Measurements from ENCODE around the gene ICE2. TPM values are rescaled to one million over a fixed set of nuclear protein-coding genes. Genes with fewer than 3 reads are reported as not detected.

The ICE2 gene
- polyA plus RNA-seq, 1 of the 3 experiments (the other 2 are of a cell fraction), result 19.0 TPM

- peak overlapping the region; percentile 99 for H3K9ac ChIP-seq
- peak overlapping the region; percentile 95 for H3K4me2 ChIP-seq
- H3K4me1 ChIP-seq (ENCODE audit: control insufficient read depth in 1 of 2, insufficient read depth in 2 of 2, low read depth in 1 of 2, low read length in 1 of 2), result peaks cover 12 to 59% of the 10 kb centered on the region in 2 experiments
- H3K27ac ChIP-seq (ENCODE audit: low read depth in 2 of 2, low read length in 1 of 2), result peak overlapping the region; percentile 76 to 99; a peak in 3 of 4 replicates
- no peaks in the 10 kb centered on the region for H3K9me3 ChIP-seq
- WGBS (ENCODE audit: low lambda C conversion rate), result 28% methylated on average over 1 of the region's 1 CpG
- peak overlapping the region; percentile 62 to 95; a peak in 3 of 4 replicates for H3K4me3 ChIP-seq (ENCODE audit: low read depth in 2 of 2, low read length in 1 of 2)
- no peak for DNase-seq
- H3K79me2 ChIP-seq (ENCODE audit: insufficient read depth), result peaks cover 88% of the 10 kb centered on the region
- H3K27me3 ChIP-seq (ENCODE audit: insufficient read depth), result no peaks in the 10 kb centered on the region
- peaks cover 73% of the 10 kb centered on the region for H4K20me1 ChIP-seq (ENCODE audit: insufficient read depth)
- H2AFZ ChIP-seq (ENCODE audit: low read depth), result no peak overlapping the region
- ChIA-PET CTCF (interaction anchor here (1.1 kb wide), 1 partner anchor 31 kb away, joined by 3 read pairs; no protein-coding TSS in a partner anchor), POLR2A (no interaction called here)
- TF ChIP-seq MAX (IDR thresholded peaks at IDR 0.05; ENCODE audit: low read depth), result 0 out of 2 replicates have a peak, but pooled peaks have one; percentile 16
- TF ChIP-seq USF2 (IDR thresholded peaks at IDR 0.05; ENCODE audit: borderline replicate concordance, low read depth, low read length), result no peak
- no peaks in the 10 kb centered on the region for H3K9me2 ChIP-seq
- H3F3A ChIP-seq (replicated peaks; ENCODE audit: insufficient read depth), result peaks cover 75% of the 10 kb centered on the region
- peaks cover 22 to 62% of the 10 kb centered on the region in 2 experiments for H3K36me3 ChIP-seq (replicated peaks in 1 of 2; ENCODE audit: control insufficient read depth in 1 of 2, insufficient read depth in 2 of 2, low read length in 1 of 2)
Observed at GRCh38 chr15:60394689-60395097, 84.2 kb downstream of the ICE2 start.

- H2AFZ ChIP-seq (ENCODE audit: low read depth), result no peak overlapping the region
- POLR2A ChIA-PET, result no interaction called here
- H3F3A ChIP-seq (replicated peaks; ENCODE audit: insufficient read depth), result peaks cover 84% of the 10 kb centered on the region
- CTCF ChIA-PET, result interaction anchor here (0.6 to 1.0 kb wide), 2 partner anchors 18 to 51 kb away, joined by 3 read pairs; no protein-coding TSS in a partner anchor
- H3K4me3 ChIP-seq (ENCODE audit: low read depth in 2 of 2, low read length in 1 of 2), result peak overlapping the region; percentile 62 to 95; a peak in 3 of 4 replicates
- peaks cover 89% of the 10 kb centered on the region for H4K20me1 ChIP-seq (ENCODE audit: insufficient read depth)
- H3K9ac ChIP-seq, result peak overlapping the region; percentile 99
- no peaks in the 10 kb centered on the region for H3K9me3 ChIP-seq
- H3K9me2 ChIP-seq, result no peaks in the 10 kb centered on the region
- peak overlapping the region; percentile 95 for H3K4me2 ChIP-seq
- peak overlapping the region; percentile 81 to 99; a peak in 3 of 4 replicates for H3K27ac ChIP-seq (ENCODE audit: low read depth in 2 of 2, low read length in 1 of 2)
- H3K27me3 ChIP-seq (ENCODE audit: insufficient read depth), result no peaks in the 10 kb centered on the region
- peaks cover 24 to 68% of the 10 kb centered on the region in 2 experiments for H3K36me3 ChIP-seq (replicated peaks in 1 of 2; ENCODE audit: control insufficient read depth in 1 of 2, insufficient read depth in 2 of 2, low read length in 1 of 2)
- H3K79me2 ChIP-seq (ENCODE audit: insufficient read depth), result peaks cover 98% of the 10 kb centered on the region
- peaks cover 13 to 56% of the 10 kb centered on the region in 2 experiments for H3K4me1 ChIP-seq (ENCODE audit: control insufficient read depth in 1 of 2, insufficient read depth in 2 of 2, low read depth in 1 of 2, low read length in 1 of 2)
- no peak for DNase-seq
- 20% methylated on average over 9 of the region's 9 CpGs for WGBS (ENCODE audit: low lambda C conversion rate)
- no peak for TF ChIP-seq FOXJ3 (CRISPR knock-in tag; IDR thresholded peaks at IDR 0.05)
- peak; percentile 97 for TF ChIP-seq TEAD4 (IDR thresholded peaks at IDR 0.05; ENCODE audit: borderline replicate concordance, insufficient read depth)
- TF ChIP-seq JUND (IDR thresholded peaks at IDR 0.05), result peak; percentile 89
- TF ChIP-seq REST (IDR thresholded peaks at IDR 0.05; ENCODE audit: low read depth, low read length), result peak; percentile 38
- no peak for TF ChIP-seq GABPA (IDR thresholded peaks at IDR 0.05; ENCODE audit: low read depth)
- no peak for TF ChIP-seq ELF1 (IDR thresholded peaks at IDR 0.05)
- peak; percentile 97 for TF ChIP-seq RXRA (IDR thresholded peaks at IDR 0.05; ENCODE audit: borderline replicate concordance, low read depth)
- TF ChIP-seq EP300 (IDR thresholded peaks at IDR 0.05; ENCODE audit: borderline replicate concordance in 1 of 2, low read depth in 1 of 2, low read length in 1 of 2), result peak in 1 of 2 experiments; percentile 81; a peak in 2 of 4 replicates
- TF ChIP-seq EZH2phosphoT487 (IDR thresholded peaks at IDR 0.05; ENCODE audit: borderline replicate concordance, low read depth), result no peak
- peak; percentile 92 for TF ChIP-seq NFIC (IDR thresholded peaks at IDR 0.05; ENCODE audit: borderline replicate concordance)
- TF ChIP-seq MEF2A (IDR thresholded peaks at IDR 0.05; ENCODE audit: borderline replicate concordance, low read depth), result peak; percentile 74; the same call in 1 of the 2 replicates
- no peak for TF ChIP-seq GATA2 (CRISPR knock-in tag; IDR thresholded peaks at IDR 0.05)
- TF ChIP-seq IRF3 (IDR thresholded peaks at IDR 0.05; ENCODE audit: low read depth, low read length), result no peak
- no peak for TF ChIP-seq RCOR1 (IDR thresholded peaks at IDR 0.05; ENCODE audit: low read length)
- TF ChIP-seq USF1 (IDR thresholded peaks at IDR 0.05; ENCODE audit: borderline replicate concordance, low read depth), result no peak
- TF ChIP-seq SMC3 (IDR thresholded peaks at IDR 0.05; ENCODE audit: low read depth, low read length), result no peak
- TF ChIP-seq MAX (IDR thresholded peaks at IDR 0.05; ENCODE audit: low read depth), result peak; percentile 81
- no peak for TF ChIP-seq YY1 (IDR thresholded peaks at IDR 0.05; ENCODE audit: low read depth)
Observed at GRCh38 chr15:60392986-60393790, 85.8 kb downstream of the ICE2 start.
